DMS79 treated with DMSO at 0.1 percent for 48 hours (cell line): ENCODE measurements around the gene C3.

ENCODE experiments used
- DNase-seq: peaks from one replicate; lab custom pipeline; 2025; lab: John Stamatoyannopoulos, UW

The C3 gene

DNA sequence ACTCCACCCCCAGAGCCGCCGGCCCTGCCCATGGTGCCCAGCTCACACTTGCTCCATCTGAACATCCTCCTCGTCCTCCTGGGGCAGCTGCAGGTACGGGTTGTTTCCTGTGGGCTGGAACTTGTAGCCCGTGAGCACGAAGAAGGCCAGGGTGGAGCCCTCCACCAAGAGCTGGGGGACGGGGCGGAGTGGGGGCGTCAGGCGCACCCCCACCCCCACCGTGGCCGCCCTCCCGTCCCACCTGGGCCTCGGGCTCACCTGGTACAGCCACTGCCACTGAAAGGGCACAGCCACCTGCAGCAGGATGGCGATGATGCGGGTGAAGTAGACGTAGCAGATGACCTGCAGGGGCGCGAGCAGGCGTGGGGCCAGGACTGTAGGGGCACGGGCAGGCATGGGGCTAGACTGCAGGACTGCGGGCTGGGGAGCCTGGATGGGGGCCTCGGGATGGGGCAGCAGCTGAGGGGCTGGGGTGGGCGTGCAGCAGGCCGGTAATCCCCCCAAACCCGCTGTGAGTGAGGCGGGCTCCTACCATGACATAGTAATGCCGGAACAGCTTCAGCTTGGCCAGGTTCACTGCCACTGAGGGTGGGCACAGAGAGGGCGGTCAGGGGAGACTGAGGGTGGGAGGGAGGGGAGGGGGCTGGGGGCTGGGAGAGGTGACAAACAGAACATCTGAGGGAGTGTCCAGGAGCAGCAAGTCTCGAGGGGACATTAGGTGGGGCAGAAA, 10.7 kb upstream of the C3 start:
- no peak for DNase-seq

- DNase-seq: no peak
These were observed 9.8 kb upstream of the C3 start for GRCh38 chr19:6730153-6730804.

DNA sequence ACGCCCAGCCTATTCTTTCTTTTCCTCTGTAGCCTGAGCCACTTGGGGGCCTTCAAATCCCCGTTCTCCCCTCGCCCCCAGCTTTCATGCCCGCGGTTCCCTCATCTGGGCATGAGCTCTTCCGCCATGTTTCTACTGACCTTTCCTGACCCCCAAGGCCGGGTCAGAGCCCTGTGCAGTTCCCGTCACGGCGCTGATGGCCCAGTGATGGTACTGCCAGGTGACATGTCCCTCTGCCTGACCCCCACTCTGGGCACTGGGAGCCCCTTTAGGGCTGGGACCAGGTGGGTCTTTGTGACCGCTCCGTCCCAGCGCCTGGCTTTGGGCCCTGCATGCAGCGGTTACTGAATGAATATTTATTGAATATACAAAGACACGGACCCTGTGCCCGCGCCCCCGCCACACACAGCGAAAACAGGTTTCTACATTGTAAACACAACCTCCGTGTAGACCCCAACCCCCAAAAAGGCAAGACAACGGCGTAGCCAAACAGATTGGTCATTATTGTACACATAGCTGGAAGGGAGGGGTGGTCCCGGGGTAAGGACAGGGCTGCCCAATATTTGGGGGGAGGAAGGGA, 9.2 kb upstream of the C3 start:
- DNase-seq: no peak

DNA sequence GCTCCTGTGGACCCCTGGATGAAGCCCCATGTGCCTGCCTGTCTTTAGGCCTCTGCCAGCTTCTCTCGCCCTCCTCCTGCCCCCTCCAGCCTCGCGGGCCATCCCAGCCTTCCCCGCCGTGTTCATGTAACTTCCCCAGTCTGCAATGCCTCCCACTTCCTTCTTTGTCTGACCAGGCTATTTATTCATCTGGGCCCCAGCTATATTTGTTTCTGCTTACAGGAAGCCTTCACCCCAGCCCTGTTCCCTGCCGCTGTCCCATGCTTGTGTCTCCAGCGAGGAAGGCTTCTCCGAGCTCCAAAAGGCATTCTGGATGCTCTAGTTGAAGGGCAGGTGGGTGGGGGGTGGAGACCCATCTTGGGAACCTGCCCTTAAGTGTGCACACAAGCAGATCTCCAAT, 7.9 kb upstream of the C3 start:
- DNase-seq: no peak

GRCh38 chr19:6725513-6726231, 5.2 kb upstream of the C3 start:
- DNase-seq: no peak

GRCh38 chr19:6724631-6725492, 4.4 kb upstream of the C3 start:
- DNase-seq: no peak

GRCh38 chr19:6723738-6724137, 3.3 kb upstream of the C3 start:
- DNase-seq: no peak

- no peak for DNase-seq
These were observed 2.7 kb upstream of the C3 start for GRCh38 chr19:6723108-6723618.

DNA sequence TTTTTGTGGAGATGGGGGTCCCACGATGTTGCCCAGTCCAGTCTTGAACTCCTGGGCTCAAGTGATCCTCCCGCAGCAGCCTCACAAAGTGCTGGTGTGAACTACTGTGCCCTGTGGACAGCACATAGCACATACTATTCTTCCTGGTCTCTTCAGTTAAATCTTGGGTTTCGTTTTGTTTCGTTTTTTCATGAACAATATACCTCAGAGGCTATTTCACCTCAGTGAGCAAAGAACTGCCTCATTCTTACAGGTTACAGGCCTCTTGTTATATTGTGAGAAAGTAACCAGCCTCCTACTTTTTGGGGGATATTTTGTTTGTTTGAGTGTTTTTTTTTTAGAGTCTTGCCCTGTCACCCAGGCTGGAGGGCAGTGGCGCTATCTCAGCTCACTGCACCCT, 1.3 kb upstream of the C3 start:
- DNase-seq: no peak

DNA sequence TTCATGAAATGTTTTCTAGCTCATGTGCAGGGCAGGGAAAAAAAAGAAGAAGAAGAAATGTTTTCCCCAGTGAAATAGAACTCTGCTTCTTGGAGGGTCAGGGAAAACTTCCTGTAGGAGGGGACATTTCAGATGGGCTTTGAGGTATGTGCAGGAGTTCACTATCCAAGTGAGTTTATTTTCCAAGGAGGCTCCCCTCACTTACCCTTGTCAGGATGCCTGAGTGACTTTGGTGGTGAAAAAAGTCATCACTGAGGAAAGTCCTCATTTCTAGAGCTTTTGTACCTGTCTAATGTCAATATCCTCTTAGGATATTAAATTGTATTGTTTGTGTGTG, 656 bp upstream of the C3 start:
- no peak for DNase-seq

- DNase-seq: no peak
These were observed 470 bp downstream of the C3 start for GRCh38 chr19:6719992-6720368.

GRCh38 chr19:6719540-6719861, 949 bp downstream of the C3 start:
- DNase-seq: no peak

GRCh38 chr19:6718741-6719539, 1.5 kb downstream of the C3 start:
- no peak for DNase-seq

- DNase-seq: no peak
These were observed 2.2 kb downstream of the C3 start for GRCh38 chr19:6718111-6718740.

DNA sequence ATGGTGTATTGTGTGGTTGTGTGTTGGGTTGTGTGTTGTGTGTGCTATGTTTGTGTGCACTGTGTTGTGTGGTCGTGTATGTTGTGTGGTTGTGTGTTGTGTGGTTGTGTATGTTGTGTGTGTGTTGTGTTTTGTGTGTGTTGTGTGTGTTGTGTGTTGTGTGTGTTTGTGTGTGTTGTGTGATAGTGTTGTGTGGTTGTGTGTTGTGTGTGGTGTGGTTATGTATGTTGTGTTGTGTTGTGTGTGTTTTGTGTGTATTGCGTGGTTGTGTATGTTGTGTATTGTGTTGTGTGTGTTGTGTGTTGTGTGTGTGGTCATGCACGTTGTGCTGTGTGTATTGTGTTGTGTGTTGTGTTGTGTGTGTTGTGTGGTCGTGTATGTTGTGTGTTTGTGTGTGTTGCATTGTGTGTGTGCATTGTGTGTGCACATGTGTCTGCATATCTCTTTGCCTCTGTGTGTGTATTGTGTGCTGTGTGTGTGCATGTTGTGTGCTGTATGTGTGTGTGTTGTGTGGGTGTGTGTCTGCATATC, 2.9 kb downstream of the C3 start:
- DNase-seq: no peak

- no peak for DNase-seq
These were observed 3.4 kb downstream of the C3 start for GRCh38 chr19:6717036-6717435.

DNA sequence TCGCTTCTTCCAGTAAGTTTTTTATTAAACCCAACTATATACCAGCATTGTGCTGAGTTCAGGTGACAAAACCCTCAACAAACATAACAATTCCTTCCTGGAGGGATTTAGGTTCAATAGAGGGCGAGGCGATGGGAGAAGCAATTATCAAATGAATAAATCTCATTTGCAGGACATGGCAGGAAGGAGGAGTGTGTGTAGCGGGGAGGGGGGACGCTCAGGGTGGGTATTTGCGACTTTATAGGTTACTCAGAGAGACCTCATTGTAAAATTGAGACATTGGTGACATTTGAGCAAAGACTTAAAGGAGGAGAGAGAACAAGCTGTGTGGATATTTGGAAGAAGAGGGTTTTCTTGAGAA, 3.9 kb downstream of the C3 start:
- DNase-seq: no peak

GRCh38 chr19:6714749-6715555, 5.5 kb downstream of the C3 start:
- no peak for DNase-seq

DNA sequence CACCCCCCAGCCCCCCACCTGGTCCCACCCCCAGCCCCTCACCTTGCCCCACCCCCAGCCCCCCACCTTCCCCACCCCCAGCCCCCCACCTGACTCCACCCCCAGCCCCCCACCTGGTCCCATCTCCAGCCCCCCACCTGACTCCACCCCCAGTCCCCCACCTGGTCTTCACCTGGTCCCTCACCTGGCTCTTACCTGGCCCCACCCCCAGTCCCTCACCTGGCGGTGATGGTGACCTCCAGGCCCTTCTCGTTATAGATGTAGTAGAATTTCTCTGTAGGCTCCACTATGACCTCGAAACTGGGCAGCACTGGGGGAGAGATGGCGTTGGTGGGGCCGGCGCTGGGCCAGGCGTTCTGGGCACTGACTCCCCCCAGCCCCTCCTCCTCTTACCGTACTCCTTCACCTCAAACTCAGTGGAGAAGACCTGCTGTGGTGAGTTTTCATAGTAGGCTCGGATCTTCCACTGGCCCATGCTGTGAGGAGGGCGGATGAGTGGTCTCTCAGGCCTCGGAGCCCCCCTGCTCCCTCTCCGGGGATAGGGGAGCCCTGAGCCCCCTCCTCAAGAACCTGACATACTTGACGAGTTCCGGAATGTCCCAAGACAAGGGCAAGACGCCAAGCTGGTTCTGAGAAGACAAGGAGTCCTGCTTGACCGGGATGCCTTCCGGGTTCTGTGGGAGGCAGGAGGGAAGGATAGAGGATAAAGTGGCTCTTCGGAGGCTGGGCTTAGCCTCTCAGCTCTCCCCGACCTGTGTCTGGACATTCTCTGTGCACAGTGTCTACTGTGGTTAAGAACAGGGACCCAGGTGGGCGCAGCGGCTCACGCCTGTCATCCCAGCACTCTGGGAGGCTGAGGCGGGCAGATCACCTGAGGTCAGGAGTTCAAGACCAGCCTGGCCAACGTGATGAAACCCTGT, 6.4 kb downstream of the C3 start:
- no peak for DNase-seq
